ENCODE data around the gene DGKG.

- TF ChIP-seq CTCF (IDR thresholded peaks at IDR 0.05) (no peak), MAX (IDR thresholded peaks at IDR 0.05) (no peak), MYC (IDR thresholded peaks at IDR 0.05; ENCODE audit: borderline replicate concordance, low read length) (no peak), REST (IDR thresholded peaks at IDR 0.05) (no peak), POLR2A (IDR thresholded peaks at IDR 0.05; ENCODE audit: low read length) (no peak)
Measured at GRCh38 chr3:186367631-186368030, 5.6 kb upstream of the DGKG start.

Measured in A549 (cell line).